ENCODE data around the gene BDNF. TPM values are rescaled to one million over a fixed set of nuclear protein-coding genes. Genes with fewer than 3 reads are reported as not detected.
"Not testable (repeated sequence)": the region's sequence is repeated elsewhere in the genome, so short reads cannot be mapped to it uniquely, and the experiment has no call there.

Gene BDNF
- total RNA-seq, 4 donors from 2014 or later: 0.16 to 1.2 (median 0.45) TPM

DNA sequence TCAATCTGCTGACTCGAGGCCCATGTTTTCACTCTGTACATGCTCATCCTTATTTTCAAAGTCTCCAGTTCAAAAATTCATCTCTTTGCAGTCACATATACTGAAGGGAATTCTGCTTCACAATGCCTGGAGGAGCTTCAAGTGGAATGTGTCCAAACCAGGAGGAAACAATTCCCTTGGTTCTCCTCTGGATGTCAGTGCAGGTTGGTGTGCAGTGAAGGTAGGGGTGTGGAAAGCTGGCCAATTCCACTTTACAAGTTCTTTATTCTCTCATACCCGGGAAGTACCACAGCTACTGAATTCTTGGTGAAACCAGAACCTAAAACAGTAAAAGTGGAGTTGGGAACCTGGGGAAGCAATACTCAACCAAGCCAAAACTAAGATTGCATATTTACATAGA, 57.3 kb downstream of the BDNF start:
- DNase-seq (ENCODE audit: low spot score): no peak
- TF ChIP-seq, protein P1, sequence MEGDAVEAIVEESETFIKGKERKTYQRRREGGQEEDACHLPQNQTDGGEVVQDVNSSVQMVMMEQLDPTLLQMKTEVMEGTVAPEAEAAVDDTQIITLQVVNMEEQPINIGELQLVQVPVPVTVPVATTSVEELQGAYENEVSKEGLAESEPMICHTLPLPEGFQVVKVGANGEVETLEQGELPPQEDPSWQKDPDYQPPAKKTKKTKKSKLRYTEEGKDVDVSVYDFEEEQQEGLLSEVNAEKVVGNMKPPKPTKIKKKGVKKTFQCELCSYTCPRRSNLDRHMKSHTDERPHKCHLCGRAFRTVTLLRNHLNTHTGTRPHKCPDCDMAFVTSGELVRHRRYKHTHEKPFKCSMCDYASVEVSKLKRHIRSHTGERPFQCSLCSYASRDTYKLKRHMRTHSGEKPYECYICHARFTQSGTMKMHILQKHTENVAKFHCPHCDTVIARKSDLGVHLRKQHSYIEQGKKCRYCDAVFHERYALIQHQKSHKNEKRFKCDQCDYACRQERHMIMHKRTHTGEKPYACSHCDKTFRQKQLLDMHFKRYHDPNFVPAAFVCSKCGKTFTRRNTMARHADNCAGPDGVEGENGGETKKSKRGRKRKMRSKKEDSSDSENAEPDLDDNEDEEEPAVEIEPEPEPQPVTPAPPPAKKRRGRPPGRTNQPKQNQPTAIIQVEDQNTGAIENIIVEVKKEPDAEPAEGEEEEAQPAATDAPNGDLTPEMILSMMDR (IDR thresholded peaks at IDR 0.05): no peak
- ATAC-seq (ENCODE audit: low FRiP score): no peak

DNA sequence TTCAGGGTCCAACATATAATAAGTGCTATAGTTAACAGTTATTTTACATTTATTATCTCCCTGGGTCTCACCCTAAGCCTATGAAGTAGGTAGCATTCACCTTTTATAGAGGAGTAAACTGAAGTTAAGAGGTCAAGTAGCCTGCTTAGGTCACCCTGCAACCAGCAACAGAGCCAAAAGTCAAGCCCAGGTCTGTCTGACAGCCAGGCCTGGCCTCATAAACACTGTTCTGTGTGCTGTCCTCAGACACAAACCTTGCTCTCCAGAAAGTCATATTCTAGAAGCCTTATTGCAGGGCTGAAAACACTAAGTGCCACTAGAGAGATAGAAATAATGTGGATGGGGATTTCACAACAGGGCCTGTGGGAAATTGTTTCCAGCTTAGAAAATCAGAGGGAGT, 59.3 kb downstream of the BDNF start:
- no peak for DNase-seq (ENCODE audit: low spot score)
- no peak for ATAC-seq (ENCODE audit: low FRiP score)
- TF ChIP-seq, protein P1 (IDR thresholded peaks at IDR 0.05): no peak

DNA sequence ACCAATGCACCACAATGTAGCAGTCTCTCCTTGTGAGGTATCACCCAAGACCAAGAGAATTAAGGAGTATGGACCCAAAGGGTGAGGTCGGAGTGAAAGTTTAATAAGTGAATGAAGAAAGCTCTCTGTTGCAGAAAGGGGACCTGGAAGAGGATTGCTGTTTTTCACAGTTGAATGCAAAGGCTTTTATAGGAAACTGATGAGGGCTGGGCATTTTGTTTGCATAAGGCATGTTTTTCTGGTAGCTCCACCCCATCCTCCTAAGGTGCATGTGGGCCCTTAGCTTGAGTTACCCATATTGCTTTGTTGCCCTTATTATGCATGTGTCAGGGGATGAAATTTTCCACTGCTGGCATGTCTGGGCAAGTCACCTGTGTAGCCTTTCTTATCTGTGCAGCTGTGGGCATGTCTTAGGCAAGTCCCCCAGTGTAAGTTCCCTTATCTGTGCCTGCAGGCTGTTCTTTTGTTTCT, 64.7 kb downstream of the BDNF start:
- ATAC-seq (ENCODE audit: low FRiP score): no peak
- TF ChIP-seq, protein P1 (IDR thresholded peaks at IDR 0.05): no peak
- no peak for DNase-seq (ENCODE audit: low spot score)

DNA sequence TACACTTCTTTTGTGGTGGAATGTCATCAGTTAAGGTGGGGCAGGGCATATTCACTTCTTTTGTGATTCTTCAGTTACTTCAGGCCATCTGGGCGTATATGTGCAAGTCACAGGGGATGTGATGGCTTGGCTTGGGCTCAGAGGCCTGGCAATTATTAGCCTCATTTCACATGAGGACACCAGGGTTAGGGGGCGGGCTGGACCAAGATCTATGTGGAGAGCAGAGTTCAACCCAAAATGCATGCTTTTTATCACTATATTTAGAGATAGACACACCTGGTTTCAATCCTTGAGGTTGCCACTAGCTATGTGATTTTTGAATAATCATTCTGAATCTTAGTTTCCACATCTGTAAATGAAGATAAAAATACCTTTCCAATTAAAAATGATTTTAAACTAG, 65.5 kb downstream of the BDNF start:
- DNase-seq (ENCODE audit: low spot score); ATAC-seq (ENCODE audit: low FRiP score): not testable (repeated sequence)

DNA sequence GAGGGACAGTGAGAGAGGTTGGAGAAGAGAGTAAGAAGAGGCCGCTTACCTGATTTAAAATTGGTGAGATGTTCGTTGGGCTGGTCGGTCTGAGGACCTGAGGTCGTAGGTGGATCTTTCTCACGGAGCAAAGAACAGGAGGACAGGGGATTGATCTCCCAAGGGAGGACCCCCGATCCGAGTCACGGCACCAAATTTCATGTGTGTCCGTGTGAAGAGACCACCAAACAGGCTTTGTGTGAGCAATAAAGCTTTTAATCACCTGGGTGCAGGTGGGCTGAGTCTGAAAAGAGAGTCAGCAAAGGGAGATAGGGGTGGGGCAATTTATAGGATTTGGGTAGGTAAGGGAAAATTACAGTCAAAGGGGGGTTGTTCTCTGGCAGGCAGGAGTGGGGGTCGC, 66.0 kb downstream of the BDNF start:
- ATAC-seq (ENCODE audit: low FRiP score); DNase-seq (ENCODE audit: low spot score): not testable (repeated sequence)

DNA sequence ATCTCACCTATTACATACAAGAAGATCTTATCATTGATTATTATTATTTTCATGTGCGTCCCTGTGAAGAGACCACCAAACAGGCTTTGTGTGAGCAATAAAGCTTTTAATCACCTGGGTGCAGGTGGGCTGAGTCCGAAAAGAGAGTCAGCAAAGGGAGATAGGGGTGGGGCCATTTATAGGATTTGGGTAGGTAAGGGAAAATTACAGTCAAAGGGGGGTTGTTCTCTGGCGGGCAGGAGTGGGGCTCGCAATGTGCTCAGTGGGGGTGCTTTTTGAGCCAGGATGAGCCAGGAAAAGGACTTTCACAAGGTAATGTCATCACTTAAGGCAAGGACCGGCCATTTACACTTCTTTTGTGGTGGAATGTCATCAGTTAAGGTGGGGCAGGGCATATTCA, 71.2 kb downstream of the BDNF start:
- DNase-seq (ENCODE audit: low spot score); ATAC-seq (ENCODE audit: low FRiP score): not testable (repeated sequence)

DNA sequence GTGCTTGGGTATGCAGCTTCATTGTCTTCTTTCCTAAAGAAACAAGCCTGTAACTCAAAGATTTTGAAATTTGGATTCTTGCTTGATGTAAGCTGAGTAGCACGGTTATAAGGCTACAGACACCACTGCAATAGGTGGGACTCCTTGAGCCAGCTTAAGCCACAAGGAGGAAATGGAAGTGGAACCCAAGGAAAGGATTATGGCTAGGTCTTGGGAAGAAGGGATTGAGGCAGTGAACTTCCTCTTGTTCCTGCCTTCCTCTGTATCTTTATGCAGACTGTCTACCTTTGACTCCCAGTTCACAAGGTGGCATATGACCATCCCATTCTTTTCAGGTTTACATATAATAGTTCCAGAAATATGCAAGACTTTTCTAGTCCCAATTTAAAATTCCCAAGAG, 72.3 kb downstream of the BDNF start:
- no peak for ATAC-seq (ENCODE audit: low FRiP score)
- TF ChIP-seq, protein P1 (IDR thresholded peaks at IDR 0.05): no peak
- no peak for DNase-seq (ENCODE audit: low spot score)

DNA sequence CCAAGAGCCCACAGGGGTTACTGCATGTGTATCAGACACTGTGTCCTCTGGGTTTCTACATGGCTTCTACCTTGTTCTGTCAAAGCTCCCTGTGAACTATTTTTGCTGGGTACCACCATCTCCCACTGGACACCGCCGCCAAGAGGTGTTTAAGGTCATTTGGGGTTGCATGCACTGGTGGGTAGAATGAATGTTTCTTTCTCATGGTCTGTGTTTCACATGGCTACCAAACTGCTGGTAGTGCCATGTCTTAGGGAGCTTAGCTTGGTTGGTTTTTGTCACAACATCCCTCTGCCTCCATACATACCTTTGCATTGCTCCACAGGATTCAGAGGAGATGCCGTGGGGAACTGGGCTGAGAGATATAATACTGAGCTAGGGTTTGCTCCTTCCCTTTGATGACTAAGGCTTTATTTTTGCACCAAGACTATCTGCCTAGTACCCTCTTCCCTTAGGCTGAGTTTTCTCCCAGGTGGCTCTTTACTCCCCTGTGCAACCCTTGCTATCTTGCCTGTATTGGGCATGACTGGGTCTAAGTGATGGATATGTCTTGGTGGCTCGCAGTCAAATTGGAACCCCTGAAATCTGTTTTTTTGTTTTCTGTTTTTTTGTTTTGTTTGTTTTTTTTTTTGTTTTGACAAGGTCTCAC, 73.2 kb downstream of the BDNF start:
- DNase-seq (ENCODE audit: low spot score) (no peak), ATAC-seq (ENCODE audit: low FRiP score) (no peak)
- TF ChIP-seq, protein P1 (IDR thresholded peaks at IDR 0.05): no peak
